AG08396 (cell line): Measurements from ENCODE around the gene SPRR5.

Source experiments
- DNase-seq: peaks from one replicate; pipeline ENCODE4 v3.0.0; 2012; ENCODE audit warnings: low spot score, mixed read lengths

Gene SPRR5

DNA sequence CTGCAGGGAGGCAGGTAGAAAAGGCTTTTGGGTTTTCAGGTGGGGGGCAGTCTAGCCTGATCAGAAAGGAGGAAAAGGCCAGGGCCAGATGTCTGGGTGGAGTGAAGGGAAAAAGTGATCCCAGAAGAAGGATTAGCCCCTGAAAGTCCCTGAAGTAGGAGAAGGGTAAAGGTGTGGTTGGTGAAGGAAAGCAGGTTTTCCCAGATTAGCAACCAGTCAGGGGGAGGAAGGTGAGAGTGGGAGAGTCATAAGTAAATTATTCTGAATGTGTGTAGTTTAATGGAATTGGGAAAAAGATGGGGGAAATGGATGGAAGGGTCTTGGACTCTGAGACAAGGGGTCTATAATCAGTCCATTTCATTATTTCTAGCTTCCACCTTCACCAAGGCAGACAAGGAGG, 36.2 kb downstream of the SPRR5 start:
- no peak for DNase-seq

DNA sequence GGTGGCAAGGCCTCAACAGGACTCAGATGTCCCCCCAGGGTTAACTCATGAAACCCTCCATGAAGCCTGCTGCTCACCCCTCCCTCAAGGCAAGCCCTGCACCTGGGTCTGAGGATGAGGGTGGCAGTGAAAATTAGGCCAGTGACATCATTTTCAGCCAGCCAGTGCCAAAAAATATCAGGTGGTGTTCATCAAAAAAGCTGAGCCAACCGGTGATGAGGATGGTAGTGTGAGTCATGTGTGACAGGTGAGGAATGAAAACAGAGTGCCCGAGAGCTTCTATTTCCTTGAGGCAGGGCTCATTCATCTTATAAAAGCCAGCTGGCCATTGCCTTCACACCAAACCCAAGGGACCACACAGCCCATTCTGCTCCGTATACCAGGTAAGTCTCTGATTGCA, 36.7 kb downstream of the SPRR5 start, which contains the start of gene SPRR1A:
Gene SPRR1A, plus strand, starts transcription at position 339 of the 400 bp plus-strand sequence. CDS start 1,150 bp downstream, outside the sequence.
- no peak for DNase-seq

DNA sequence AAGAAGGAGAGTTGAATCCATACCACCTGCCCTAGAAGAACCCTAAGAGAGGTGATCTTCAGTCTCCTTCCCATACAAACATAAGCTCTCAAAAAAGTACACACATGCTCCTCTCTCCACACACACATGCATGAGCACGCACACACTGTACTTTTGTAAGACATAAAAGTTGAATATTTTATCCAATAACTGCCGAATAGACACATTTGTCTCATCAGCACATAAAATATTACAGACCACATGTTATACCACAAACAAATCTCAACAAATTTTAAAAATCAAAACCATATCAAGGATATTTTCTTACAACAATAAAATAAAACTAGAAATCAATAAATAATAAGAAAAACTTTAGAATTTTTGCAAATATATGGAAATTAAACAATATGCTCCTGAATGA, 39.6 kb downstream of the SPRR5 start:
- no peak for DNase-seq

DNA sequence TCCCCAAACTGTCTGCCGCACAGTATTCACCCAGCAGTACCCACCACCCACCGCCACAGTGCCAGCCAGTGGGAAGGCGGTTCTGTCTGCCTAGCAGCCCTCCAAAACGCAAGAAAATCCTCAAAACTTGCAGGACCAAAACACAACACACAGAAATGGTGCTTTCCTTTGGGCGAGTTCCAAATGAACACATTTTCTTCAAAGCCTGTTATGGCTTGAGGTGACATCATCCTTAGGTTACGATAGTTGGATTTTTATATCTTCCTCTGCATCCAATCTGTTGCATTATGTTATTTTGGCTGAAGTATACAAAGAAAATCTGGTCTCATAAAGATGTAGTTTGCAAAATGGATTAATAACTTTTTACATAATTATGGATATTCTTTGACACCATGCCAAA, 46.2 kb downstream of the SPRR5 start:
- no peak for DNase-seq

DNA sequence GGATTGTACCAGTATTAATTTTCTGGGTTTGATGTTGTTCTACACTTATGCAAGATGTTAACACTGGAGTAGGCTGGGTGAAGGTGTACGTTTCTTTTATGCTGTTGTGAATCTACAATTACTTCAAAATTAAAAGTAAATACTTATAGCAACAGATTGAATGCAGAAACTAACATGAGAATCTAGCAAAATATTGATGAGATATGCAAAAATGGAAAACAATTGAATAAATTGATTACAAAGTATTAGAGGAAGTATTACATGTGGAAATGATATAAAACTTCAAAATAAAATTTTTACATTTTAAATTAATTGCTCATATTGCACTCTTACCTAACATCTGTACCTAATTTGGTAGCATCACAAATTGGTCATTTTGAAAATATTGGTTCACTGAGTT, 48.8 kb downstream of the SPRR5 start:
- DNase-seq: no peak

DNA sequence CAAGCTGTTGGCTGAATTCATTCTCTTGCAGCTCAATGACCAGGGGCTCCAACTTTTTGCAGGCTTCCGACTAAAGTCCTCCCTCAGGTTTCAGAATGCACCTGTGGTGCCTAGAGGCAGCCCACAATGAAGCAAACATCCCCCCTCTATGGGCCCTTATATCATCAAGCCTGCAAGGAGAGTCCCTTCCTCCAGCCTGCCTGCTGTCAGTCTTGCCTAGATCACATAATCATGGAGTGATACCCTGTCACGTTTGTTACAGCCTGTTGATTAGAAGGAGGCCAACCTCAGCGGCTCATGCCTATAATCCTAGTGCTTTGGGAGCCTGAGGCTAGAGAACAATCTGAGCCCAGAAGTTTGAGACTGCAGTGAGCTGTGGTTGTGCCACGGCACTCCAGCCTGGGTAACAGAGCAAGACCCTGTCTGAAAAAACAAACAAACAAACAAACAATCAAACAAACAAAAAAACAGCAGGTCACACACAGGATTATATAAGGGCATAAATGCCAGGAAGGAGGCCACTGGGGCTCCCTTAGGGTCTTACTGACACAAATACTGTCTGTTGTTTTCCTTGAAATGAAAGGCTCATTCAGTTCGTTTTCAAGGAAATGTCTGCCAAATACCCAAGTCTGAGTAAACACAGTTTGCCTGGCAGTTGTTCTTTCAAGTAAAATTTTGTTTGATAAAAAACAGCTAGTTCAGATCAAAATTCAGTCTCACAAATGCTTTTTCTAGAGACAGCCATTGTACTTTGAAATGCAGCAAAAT, 49.8 kb downstream of the SPRR5 start:
- no peak for DNase-seq

DNA sequence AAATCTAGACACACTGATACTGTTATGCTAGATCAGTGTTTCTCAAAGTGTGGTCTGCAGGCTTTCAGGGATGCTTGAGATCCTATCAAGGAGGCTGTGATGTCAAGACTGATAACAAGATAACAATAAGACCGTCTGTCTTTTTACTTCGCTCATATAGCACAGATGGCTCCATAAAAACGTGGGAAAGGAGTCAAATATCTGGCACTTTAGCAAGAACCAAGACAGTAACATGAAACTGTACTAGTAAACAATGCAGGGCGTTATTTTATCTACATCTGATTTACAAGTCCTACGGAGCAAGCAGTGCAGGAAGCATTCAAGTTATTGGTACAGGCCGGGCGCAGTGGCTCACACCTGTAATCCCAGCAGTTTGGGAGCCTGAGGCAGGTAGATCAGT, 50.9 kb downstream of the SPRR5 start:
- DNase-seq: no peak

DNA sequence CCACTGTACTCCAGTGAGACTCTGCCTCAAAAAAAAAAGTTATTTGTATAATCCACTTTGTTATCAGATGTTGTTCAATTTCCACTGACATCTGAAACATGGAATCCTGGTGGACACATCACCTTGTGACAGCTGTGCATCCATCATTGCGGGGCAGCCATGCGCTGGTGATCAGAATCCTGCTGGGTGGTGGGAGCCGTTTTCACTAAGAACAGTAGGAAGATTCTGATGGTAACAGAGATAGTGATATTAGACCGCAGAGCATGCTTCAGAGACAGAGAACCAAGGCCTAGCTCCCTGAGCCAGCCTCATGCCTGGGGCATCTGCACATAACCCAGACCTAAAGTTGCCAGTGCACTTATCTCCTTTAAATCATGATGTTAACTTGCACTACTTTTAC, 51.5 kb downstream of the SPRR5 start:
- DNase-seq: no peak
